GM15510 (cell line): ENCODE data around the gene CACNA2D2.

ENCODE experiments used
- POLR2A ChIP-seq: IDR thresholded peaks from 3 replicates; pipeline ENCODE4 v1.6.1; 2011; ENCODE audit warnings: borderline replicate concordance; ENCODE audit not compliant: insufficient read length; ENCODE audit errors: extremely low read depth

The CACNA2D2 gene

GRCh38 chr3:50466177-50466576 lies 37.3 kb downstream of the CACNA2D2 start:
- TF ChIP-seq POLR2A: no peak

- no peak for TF ChIP-seq POLR2A
These were observed 38.9 kb downstream of the CACNA2D2 start for GRCh38 chr3:50464569-50464968.

DNA sequence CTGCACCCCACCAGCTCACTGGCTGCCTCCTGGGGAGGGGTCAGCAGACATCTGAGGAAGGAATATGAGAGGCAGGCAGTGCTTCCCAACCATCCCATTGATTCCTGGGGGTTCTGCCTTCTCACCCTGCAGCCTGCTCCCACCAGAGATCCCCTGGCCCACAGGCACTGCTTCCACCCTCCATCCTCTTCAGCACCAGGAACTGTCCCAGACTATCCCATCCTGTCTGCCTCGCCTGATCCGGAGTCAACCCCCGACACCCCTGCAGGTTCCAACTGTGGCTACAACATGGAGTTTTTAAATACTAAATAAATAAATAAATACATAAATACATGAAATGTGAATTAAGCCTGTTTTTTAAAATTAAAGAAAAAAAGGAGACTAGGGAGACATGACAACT lies 43.6 kb downstream of the CACNA2D2 start:
- no peak for TF ChIP-seq POLR2A

GRCh38 chr3:50457988-50458387 lies 45.4 kb downstream of the CACNA2D2 start:
- TF ChIP-seq POLR2A: no peak

- no peak for TF ChIP-seq POLR2A
These were observed 48.0 kb downstream of the CACNA2D2 start for GRCh38 chr3:50455161-50456018.

GRCh38 chr3:50454481-50455070 lies 48.9 kb downstream of the CACNA2D2 start:
- TF ChIP-seq POLR2A: no peak

DNA sequence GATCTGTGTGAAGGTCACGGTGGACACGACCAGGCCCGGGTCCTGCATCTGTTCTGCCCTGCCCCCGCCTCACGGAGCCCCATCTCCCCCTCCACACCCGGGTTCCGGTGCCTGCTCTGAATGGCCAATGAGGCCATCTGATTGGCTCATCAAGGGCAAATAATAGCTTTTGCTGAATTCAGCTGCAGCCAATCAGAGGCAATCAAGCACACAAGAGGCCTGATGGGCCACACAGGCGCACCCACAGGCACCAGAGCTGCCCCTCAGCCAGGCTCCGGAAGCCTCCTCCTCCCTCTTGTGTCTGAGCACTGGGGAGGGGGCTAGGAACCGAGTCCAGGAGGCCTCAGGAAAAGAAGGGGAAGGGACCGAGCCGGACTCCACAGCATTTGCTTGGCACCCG lies 49.5 kb downstream of the CACNA2D2 start:
- no peak for TF ChIP-seq POLR2A

DNA sequence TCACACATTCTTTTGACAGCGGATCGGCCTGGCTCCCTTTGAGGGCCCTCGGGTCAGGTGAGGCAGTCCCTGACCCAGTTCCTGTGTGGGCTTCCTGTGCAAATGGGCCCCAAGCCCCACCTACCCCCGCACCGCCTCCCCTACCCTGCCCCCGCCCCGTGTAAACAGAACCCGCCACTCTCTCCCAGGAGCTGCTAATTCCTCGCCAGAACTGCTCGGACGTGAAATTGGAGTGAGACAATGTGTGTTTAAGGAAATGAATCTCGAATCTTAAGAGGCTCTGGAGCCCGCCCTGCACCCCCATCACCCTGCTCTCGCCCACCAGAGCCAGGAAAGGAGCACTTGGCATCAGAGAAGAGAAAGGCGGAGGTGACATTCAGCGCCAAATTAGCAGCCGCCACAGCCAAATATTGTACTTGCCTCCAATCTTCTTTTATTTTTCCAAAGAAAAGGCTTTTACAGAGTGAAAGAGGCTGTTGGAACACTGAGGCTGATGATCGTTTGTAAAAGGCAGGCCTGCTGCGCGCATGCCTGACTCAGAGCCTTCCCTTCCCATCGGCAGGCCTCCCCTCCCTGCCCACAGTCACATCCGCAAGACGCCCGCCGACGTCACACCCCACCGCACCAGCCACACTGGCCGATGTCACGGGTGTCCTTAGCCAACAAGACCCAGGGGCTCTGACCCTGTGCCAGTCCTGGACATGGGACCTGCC lies 53.1 kb downstream of the CACNA2D2 start:
- no peak for TF ChIP-seq POLR2A

DNA sequence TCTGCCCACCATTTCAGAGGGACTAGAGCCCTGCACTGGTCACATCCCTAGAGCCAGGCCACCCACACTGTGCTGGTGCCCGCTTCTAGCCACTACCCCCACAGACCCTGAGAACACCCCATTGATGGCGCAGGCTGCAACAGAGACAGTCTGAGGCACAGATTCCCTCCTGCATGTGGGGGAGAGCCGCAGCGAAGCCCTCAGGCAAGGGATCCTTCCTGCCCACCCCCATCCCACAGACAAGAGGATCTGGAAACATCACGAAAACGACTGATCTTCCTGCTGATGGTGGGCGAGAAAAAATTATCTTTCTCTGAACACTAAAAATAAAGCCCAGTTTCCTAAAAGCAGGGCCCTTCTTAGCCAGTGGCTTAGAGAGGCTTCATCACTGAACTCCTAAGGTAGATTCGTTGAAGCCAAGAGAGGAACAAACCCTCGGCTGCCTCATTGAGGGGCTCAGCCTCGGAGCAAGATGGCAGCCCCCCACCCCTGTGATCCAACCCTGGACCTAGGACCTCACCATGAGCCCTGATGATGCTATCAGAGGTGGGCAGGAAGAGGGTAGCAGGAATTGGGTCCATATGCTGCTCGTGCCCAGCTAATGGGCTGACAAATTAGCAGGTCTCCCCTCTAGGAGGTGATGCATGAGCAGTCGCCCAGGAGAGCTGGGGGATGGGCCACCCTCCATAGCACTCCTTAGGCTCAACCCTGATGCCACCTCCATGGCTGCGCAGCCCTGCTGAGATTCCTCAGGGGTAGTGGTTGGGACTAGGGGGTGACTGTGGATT lies 54.5 kb downstream of the CACNA2D2 start:
- no peak for TF ChIP-seq POLR2A

- TF ChIP-seq POLR2A: no peak
These were observed 56.1 kb downstream of the CACNA2D2 start for GRCh38 chr3:50447290-50447840.

DNA sequence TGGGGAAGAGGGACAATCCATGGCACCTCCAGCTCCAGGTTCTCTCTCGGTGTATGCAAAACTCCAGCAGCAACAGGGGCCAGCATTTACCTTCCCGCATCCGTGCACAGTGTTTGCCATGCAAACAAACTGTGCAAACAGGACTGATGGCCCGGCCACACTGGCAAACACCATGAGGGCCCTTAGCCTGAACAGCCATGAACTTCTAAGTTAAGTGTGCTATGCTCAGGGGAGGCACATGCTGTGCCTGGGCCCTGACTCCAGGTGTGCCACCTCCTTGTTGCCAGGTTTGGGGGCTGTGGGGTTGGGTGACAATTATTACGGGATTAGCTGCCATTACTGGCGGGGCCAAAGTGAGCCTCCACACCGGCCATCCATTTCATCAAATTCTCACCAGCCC lies 57.5 kb downstream of the CACNA2D2 start:
- no peak for TF ChIP-seq POLR2A

GRCh38 chr3:50444782-50445181 lies 58.7 kb downstream of the CACNA2D2 start:
- TF ChIP-seq POLR2A: no peak

DNA sequence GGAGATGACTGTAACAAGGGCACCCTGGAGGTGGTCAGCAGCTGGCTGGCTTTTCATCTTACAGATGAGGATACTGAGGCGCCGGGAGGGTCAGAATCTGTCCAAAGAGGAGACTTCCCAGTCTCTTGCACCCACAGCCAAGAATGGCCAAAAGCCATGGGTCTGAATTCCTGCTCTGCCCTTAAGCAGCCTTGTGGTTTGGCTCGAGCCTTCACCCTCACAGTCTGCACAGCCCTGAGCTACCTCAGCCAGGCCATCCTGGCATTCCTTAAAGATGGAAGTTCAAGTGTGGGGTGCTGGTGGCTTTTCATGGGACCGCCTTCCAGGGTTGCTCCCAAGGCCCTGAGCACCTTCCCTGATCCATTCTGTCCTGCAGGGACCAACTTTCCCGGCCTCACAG lies 59.2 kb downstream of the CACNA2D2 start:
- no peak for TF ChIP-seq POLR2A

GRCh38 chr3:50442945-50443579 lies 60.4 kb downstream of the CACNA2D2 start:
- no peak for TF ChIP-seq POLR2A

DNA sequence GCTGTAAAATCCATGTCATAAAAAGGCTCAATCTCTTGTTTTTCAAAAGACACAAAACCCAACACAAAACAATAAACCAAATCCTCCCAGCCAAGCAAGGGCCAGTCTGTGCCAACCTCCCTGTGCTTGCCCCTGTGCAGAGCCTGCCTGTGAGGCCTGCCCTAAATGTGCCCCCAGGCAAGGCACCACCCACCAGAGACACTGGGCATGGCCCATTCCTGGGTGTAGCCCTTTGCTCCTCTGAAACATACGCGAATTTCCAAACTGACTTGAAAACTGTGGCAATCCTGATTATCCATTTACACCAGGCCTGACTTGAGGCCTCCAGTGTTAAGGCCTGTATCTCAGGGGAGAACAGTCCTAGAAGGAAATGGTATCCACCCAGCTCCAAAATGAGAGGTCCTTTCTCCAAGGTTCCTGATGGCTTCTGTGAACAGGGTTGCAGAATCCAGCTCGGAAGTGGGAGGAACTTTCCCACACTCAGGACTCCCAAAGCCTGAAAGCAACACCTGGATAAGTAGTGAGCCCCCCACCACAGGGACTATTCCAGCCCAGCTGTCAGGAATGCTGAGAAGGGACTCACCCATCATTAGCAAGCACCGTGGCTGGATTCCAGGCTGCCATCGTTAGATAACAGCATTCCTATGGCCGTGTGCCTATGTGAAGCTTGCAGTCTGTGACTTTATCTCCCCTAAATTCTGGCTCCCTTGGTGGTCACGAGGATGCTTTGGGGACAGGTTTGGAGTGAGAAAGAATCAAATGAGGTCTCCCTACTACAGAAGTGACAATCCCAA lies 61.8 kb downstream of the CACNA2D2 start:
- no peak for TF ChIP-seq POLR2A
